K562 (cell line): ENCODE measurements around the gene TTC21A. TPM values are rescaled to one million over a fixed set of nuclear protein-coding genes. Genes with fewer than 3 reads are reported as not detected.

Experiments used
- CBX3 ChIP-seq, 2 experiments: IDR thresholded peaks; 1 replicate in 1 of 2; 2 replicates in 1 of 2; pipeline ENCODE4 v1.6.1; 2012; ENCODE audit warnings: inconsistent platforms in 2 of 2, low read length in 2 of 2, borderline replicate concordance in 1 of 2, control low read depth in 1 of 2
- CEBPB ChIP-seq: fragments of 450-650 bp; IDR thresholded peaks from 2 replicates; pipeline ENCODE4 v1.6.1; 2016; ENCODE audit warnings: missing genetic modification characterization, missing compliant biosample characterization
- CHCHD3 ChIP-seq: fragments of 250-450 bp; sonication (Bioruptor Pico); IDR thresholded peaks from 2 replicates; pipeline ENCODE4 v2.1.2; 2022; ENCODE audit warnings: mild to moderate bottlenecking
- E2F3 ChIP-seq: fragments of 250-450 bp; sonication (Bioruptor Pico); IDR thresholded peaks from 2 replicates; pipeline ENCODE4 v1.4.0; 2020; ENCODE audit warnings: mild to moderate bottlenecking
- GATAD2A ChIP-seq: fragments of 450-650 bp; IDR thresholded peaks from 2 replicates; pipeline ENCODE4 v1.6.1; 2017
- GTF2E2 ChIP-seq: fragments of 200-800 bp; sonication (Bioruptor generic); IDR thresholded peaks from 2 replicates; pipeline ENCODE4 v1.6.1; 2016; ENCODE audit warnings: missing genetic modification characterization, missing compliant biosample characterization
- HDAC8 ChIP-seq: fragments of 450-650 bp; IDR thresholded peaks from 2 replicates; pipeline ENCODE4 v1.6.1; 2016; ENCODE audit warnings: mild to moderate bottlenecking, missing genetic modification characterization, moderate library complexity, missing compliant biosample characterization
- LCOR ChIP-seq: sonication (generic); formaldehyde crosslinking; IDR thresholded peaks from 2 replicates; pipeline ENCODE4 v1.8.0; 2022; ENCODE audit warnings: mild to moderate bottlenecking, missing genetic modification reagents
- MCM3 ChIP-seq: fragments of 450-650 bp; IDR thresholded peaks from 2 replicates; pipeline ENCODE4 v1.6.1; 2016
- NFATC3 ChIP-seq: fragments of 450-650 bp; IDR thresholded peaks from 2 replicates; pipeline ENCODE4 v1.6.1; 2017; ENCODE audit warnings: mild to moderate bottlenecking
- NR1H2 ChIP-seq: sonication (generic); formaldehyde crosslinking; IDR thresholded peaks from 2 replicates; pipeline ENCODE4 v1.4.0; 2020; ENCODE audit warnings: mild to moderate bottlenecking, missing genetic modification reagents
- PCBP1 ChIP-seq: fragments of 200-400 bp; formaldehyde crosslinking; IDR thresholded peaks from 2 replicates; pipeline ENCODE4 v1.6.1; 2018; ENCODE audit warnings: mild to moderate bottlenecking, low read depth, low read length; ENCODE audit not compliant: poor library complexity, severe bottlenecking
- PHF21A ChIP-seq: fragments of 450-650 bp; IDR thresholded peaks from 2 replicates; pipeline ENCODE4 v1.6.1; 2017; ENCODE audit warnings: low read depth, borderline replicate concordance
- POLR3A ChIP-seq: IDR thresholded peaks from 2 replicates; pipeline ENCODE4 v1.6.1; 2011; ENCODE audit warnings: borderline replicate concordance, mild to moderate bottlenecking, moderate library complexity; ENCODE audit not compliant: insufficient read length, insufficient read depth; ENCODE audit errors: extremely low read depth
- RNF2 ChIP-seq: sonication (generic); IDR thresholded peaks from 2 replicates; pipeline ENCODE4 v1.6.1; 2016
- SRF ChIP-seq, 2 experiments: fragments of 250-450, 450-650 bp in 1 of 2; sonication (Bioruptor Pico) in 1 of 2; sonication (generic) in 1 of 2; formaldehyde crosslinking; IDR thresholded peaks; 2 replicates each; pipeline versions ENCODE4 v1.5.0 to v1.5.1; 2020 to 2022; ENCODE audit warnings: mild to moderate bottlenecking in 1 of 2, missing genetic modification reagents in 1 of 2
- SRSF9 ChIP-seq: fragments of 200-400 bp; formaldehyde crosslinking; IDR thresholded peaks from 2 replicates; pipeline ENCODE4 v1.6.1; 2017; ENCODE audit warnings: low read depth, low read length, borderline replicate concordance
- TAF15 ChIP-seq: fragments of 200-400 bp; formaldehyde crosslinking; IDR thresholded peaks from 2 replicates; pipeline ENCODE4 v1.6.1; 2017; ENCODE audit warnings: mild to moderate bottlenecking, low read depth, low read length, moderate library complexity
- TBP ChIP-seq: optimal IDR thresholded peaks from 2 replicates; pipeline ENCODE3; 2011; ENCODE audit warnings: low read depth, low read length, improper control_type of control experiment
- ZNF24 ChIP-seq: fragments of 450-650 bp; IDR thresholded peaks from 2 replicates; pipeline ENCODE4 v1.6.1; 2016
- polyA plus RNA-seq, 8 experiments: library from polyadenylated mRNA; depleted of rRNA in 4 of 8; stranded (reverse) in 5 of 8; unstranded in 3 of 8; fragments of >200 nt; fragmentation: Nextera tagmentation in 2 of 8; fragmentation: Illumina TruSeq in 1 of 8; extraction: Ambion mirVana in 2 of 8; extraction: Trizol in 1 of 8; gene quantifications; 2 replicates each; pipeline versions ENCODE4 v1.2.1 to v1.2.3, GENCODE V29; 2011 to 2014; ENCODE audit warnings: inconsistent platforms in 1 of 8, missing spikeins in 1 of 8
- total RNA-seq, 7 experiments: library from RNA; depleted of rRNA in 6 of 7; stranded (reverse); fragments of >200 nt in 6 of 7; fragmentation: Illumina TruSeq in 2 of 7; extraction: Trizol in 2 of 7; gene quantifications; 2 replicates each; pipeline versions ENCODE4 v1.2.1 to v1.2.3, GENCODE V29; 2011 to 2021; ENCODE audit warnings: low replicate concordance in 1 of 7
- TF ChIP-seq, protein P1 (sequence below): sonication (generic); formaldehyde crosslinking; IDR thresholded peaks from 2 replicates; pipeline ENCODE4 v1.8.1; 2023; ENCODE audit warnings: mild to moderate bottlenecking, missing genetic modification reagents
- TF ChIP-seq, protein P2 (sequence below): sonication (generic); formaldehyde crosslinking; IDR thresholded peaks from 2 replicates; pipeline ENCODE4 v1.8.0; 2022; ENCODE audit warnings: mild to moderate bottlenecking, missing genetic modification reagents

The TTC21A gene
- total and polyA plus RNA-seq, 9 of the 15 experiments (the other 6 are each of a cell fraction or from before 2014, with no cell fraction given), result 0.22 to 1.4 (median 0.70) TPM

DNA sequence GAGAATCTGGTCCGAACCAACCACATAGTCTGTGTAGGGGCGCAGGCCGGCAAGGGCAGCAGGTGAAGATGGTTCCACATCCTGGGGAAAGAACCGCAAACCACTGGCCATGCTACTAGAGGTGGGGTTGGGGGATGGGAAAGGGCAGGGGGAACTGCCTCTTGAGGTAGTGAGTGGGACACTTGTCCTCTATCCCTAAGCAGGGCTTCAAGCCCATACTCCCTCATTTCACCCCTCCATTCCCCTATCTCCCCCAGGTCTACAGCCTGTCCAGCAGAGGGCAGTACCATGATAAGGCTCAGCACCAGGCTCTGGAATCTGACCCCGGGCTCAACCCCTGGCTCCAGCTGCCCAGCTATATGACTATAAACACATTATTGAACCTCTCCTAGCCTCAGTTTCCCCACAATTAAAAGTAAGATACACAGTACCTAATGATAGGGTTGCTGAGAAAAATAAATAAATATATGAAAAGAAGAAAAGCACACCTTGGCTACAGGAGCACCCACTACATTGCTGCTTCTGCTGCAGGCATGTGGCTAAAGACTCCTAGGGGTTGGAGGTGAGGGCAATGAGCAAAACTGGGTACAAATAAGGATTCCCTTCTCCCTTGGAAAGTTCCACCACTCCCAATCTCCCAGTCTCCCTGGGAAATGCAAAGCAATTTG, 6.3 kb upstream of the TTC21A start (continued):
- no peak for TF ChIP-seq CHCHD3 (CRISPR knock-in tag)
- TF ChIP-seq NR1H2 (CRISPR knock-in tag), result no peak
- TF ChIP-seq SRSF9, result no peak
- TF ChIP-seq GATAD2A, result no peak
- no peak for TF ChIP-seq POLR3A
- TF ChIP-seq HDAC8 (tag), result no peak
- no peak for TF ChIP-seq CEBPB (tag)
- TF ChIP-seq LCOR (CRISPR knock-in tag), result no peak
- TF ChIP-seq TAF15, result no peak
- TF ChIP-seq SRF (CRISPR knock-in tag; IDR thresholded peaks at IDR 0.05), result no peak
- no peak for TF ChIP-seq E2F3 (CRISPR knock-in tag)
- no peak for TF ChIP-seq TBP
- no peak for TF ChIP-seq MCM3
- TF ChIP-seq, protein P1, sequence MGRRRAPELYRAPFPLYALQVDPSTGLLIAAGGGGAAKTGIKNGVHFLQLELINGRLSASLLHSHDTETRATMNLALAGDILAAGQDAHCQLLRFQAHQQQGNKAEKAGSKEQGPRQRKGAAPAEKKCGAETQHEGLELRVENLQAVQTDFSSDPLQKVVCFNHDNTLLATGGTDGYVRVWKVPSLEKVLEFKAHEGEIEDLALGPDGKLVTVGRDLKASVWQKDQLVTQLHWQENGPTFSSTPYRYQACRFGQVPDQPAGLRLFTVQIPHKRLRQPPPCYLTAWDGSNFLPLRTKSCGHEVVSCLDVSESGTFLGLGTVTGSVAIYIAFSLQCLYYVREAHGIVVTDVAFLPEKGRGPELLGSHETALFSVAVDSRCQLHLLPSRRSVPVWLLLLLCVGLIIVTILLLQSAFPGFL (CRISPR knock-in tag), result no peak
- TF ChIP-seq GTF2E2 (tag), result no peak
- no peak for TF ChIP-seq PHF21A
- no peak for TF ChIP-seq PCBP1
- TF ChIP-seq NFATC3, result no peak
- TF ChIP-seq ZNF24, result no peak
- no peak for TF ChIP-seq CBX3 (IDR thresholded peaks at IDR 0.05; ENCODE audit: borderline replicate concordance in 1 of 2, low read length in 2 of 2)
- no peak for TF ChIP-seq RNF2
- TF ChIP-seq, protein P2, sequence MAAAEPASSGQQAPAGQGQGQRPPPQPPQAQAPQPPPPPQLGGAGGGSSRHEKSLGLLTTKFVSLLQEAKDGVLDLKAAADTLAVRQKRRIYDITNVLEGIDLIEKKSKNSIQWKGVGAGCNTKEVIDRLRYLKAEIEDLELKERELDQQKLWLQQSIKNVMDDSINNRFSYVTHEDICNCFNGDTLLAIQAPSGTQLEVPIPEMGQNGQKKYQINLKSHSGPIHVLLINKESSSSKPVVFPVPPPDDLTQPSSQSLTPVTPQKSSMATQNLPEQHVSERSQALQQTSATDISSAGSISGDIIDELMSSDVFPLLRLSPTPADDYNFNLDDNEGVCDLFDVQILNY, result no peak
- TF ChIP-seq, all 486 proteins: peak for 20
